ENCODE data around the gene SMOC1. TPM values are rescaled to one million over a fixed set of nuclear protein-coding genes. Genes with fewer than 3 reads are reported as not detected.

The SMOC1 gene
- total RNA-seq, 1 donor from 2014 or later = 18.6 TPM

- DNase-seq = no peak
These were observed 16.1 kb upstream of the SMOC1 start for GRCh38 chr14:69863083-69863482.

- no peak for DNase-seq
These were observed 13.4 kb upstream of the SMOC1 start for GRCh38 chr14:69865701-69866365.

- DNase-seq = no peak
These were observed 10.8 kb upstream of the SMOC1 start for GRCh38 chr14:69868363-69868963.

- no peak for DNase-seq
These were observed 8.6 kb upstream of the SMOC1 start for GRCh38 chr14:69870613-69871012.

GRCh38 chr14:69873877-69874780 is 5.1 kb upstream of the SMOC1 start:
- DNase-seq = no peak

GRCh38 chr14:69876221-69876847 is 2.9 kb upstream of the SMOC1 start:
- no peak for DNase-seq

- DNase-seq = no peak
These were observed 2.3 kb upstream of the SMOC1 start for GRCh38 chr14:69876848-69877306.

- no peak for DNase-seq
These were observed 1.7 kb upstream of the SMOC1 start for GRCh38 chr14:69877492-69877891.

- no peak for DNase-seq
These were observed 965 bp upstream of the SMOC1 start for GRCh38 chr14:69878251-69878650.

GRCh38 chr14:69880044-69880487 is 850 bp downstream of the SMOC1 start:
- DNase-seq = no peak

GRCh38 chr14:69880893-69881292 is 1.7 kb downstream of the SMOC1 start:
- DNase-seq = no peak

GRCh38 chr14:69882116-69882864 is 3.1 kb downstream of the SMOC1 start:
- no peak for DNase-seq

- DNase-seq = no peak
These were observed 3.7 kb downstream of the SMOC1 start for GRCh38 chr14:69882915-69883314.

GRCh38 chr14:69886453-69887242 is 7.4 kb downstream of the SMOC1 start:
- DNase-seq = no peak

GRCh38 chr14:69887740-69888657 is 8.8 kb downstream of the SMOC1 start:
- DNase-seq = no peak

- no peak for DNase-seq
These were observed 12.2 kb downstream of the SMOC1 start for GRCh38 chr14:69891422-69891821.

- no peak for DNase-seq
These were observed 15.9 kb downstream of the SMOC1 start for GRCh38 chr14:69895109-69895508.

- no peak for DNase-seq
These were observed 16.9 kb downstream of the SMOC1 start for GRCh38 chr14:69896080-69896479.

GRCh38 chr14:69896972-69897371 is 17.8 kb downstream of the SMOC1 start:
- no peak for DNase-seq

GRCh38 chr14:69900603-69901002 is 21.4 kb downstream of the SMOC1 start:
- no peak for DNase-seq
